Adrenal gland (tissue), 5 donors: ENCODE measurements around the gene KLHL26.

Source experiments
- CTCF ChIP-seq, 6 experiments: fragments of 450-650 bp in 4 of 6; fragments of 200-600 bp in 2 of 6; sonication (generic) in 1 of 6; IDR thresholded peaks; 1 replicate in 5 of 6; 2 replicates in 1 of 6; pipeline versions ENCODE4 v1.5.1 to v1.8.0; 2016 to 2021; ENCODE audit warnings: antibody characterized with exemption in 6 of 6, mild to moderate bottlenecking in 2 of 6, moderate library complexity in 1 of 6
- POLR2A ChIP-seq, 2 donors: fragments of 450-650 bp; IDR thresholded peaks; one replicate each; pipeline ENCODE4 v1.6.1; 2017; ENCODE audit warnings: antibody characterized with exemption in 2 of 2, mild to moderate bottlenecking in 2 of 2, moderate library complexity in 1 of 2
- donor health status: DM: no; HTN: no; CAD: no.

- no peak for TF ChIP-seq CTCF (IDR thresholded peaks at IDR 0.05)
- no peak for TF ChIP-seq POLR2A (IDR thresholded peaks at IDR 0.05)
Measured at GRCh38 chr19:18657590-18658365, 20.9 kb downstream of the KLHL26 start.
